Measurements from ENCODE around the gene TNS3. TPM values are rescaled to one million over a fixed set of nuclear protein-coding genes. Genes with fewer than 3 reads are reported as not detected.

Gene TNS3
- total RNA-seq, 1 experiment from 2014 or later: 533 TPM

GRCh38 chr7:47351233-47352154, 230.4 kb downstream of the TNS3 start:
- H3K4me3 ChIP-seq (ENCODE audit: low read depth in 2 of 2, low read length in 2 of 2): no peak overlapping the region
- no peak for DNase-seq (ENCODE audit: low read depth, low spot score)
- POLR2A ChIA-PET: no interaction called here
- no peak for TF ChIP-seq CTCF (IDR thresholded peaks at IDR 0.05)
- no peak for TF ChIP-seq TCF7L2 (IDR thresholded peaks at IDR 0.05; ENCODE audit: low read depth, low read length)
- peak; percentile 28 for TF ChIP-seq POLR2AphosphoS5 (IDR thresholded peaks at IDR 0.05; ENCODE audit: low read depth, low read length)
- no peak for TF ChIP-seq REST (IDR thresholded peaks at IDR 0.05; ENCODE audit: insufficient read depth in 1 of 2, low read depth in 2 of 2, low read length in 1 of 2)
- TF ChIP-seq SIN3A (IDR thresholded peaks at IDR 0.05; ENCODE audit: borderline replicate concordance, insufficient read depth, low read depth, low read length): no peak
- BruUV-seq (replicated peaks): TSS peak; percentile 13
- no peak overlapping the region for H3K27ac ChIP-seq (ENCODE audit: low read length)
- CTCF ChIA-PET: no interaction called here
- H3K4me1 ChIP-seq (ENCODE audit: control insufficient read depth, insufficient read depth, low read length): peaks cover 26% of the 10 kb centered on the region
- H3K36me3 ChIP-seq (ENCODE audit: control insufficient read depth, insufficient read depth, low read length): peaks cover 29% of the 10 kb centered on the region
- intact Hi-C loops (cut with micrococcal nuclease; ENCODE audit: unreplicated experiment) (no loop called here), in situ Hi-C loops (cut with HindIII; ENCODE audit: low pct_unique_long_range_greater_than_20kb, low sequenced_read_pairs) (no loop called here)
- ATAC-seq: peak; percentile 32
- H3K27me3 ChIP-seq (ENCODE audit: control insufficient read depth, insufficient read depth, low read length): no peaks in the 10 kb centered on the region
- H3K9me3 ChIP-seq (ENCODE audit: control insufficient read depth, insufficient read depth, low read depth, low read length): no peaks in the 10 kb centered on the region

- CTCF ChIA-PET: no interaction called here
- peaks cover 27% of the 10 kb centered on the region for H3K36me3 ChIP-seq (ENCODE audit: control insufficient read depth, insufficient read depth, low read length)
- no TSS peak for BruUV-seq (replicated peaks)
Measured at GRCh38 chr7:47350425-47350824, 231.5 kb downstream of the TNS3 start.

More at GRCh38 chr7:47350425-47350824, 231.5 kb downstream of the TNS3 start:
- no peak for ATAC-seq
- in situ Hi-C loops (cut with HindIII; ENCODE audit: low pct_unique_long_range_greater_than_20kb, low sequenced_read_pairs): no loop called here
- POLR2A ChIA-PET: no interaction called here
- no peak for TF ChIP-seq SIN3A (IDR thresholded peaks at IDR 0.05; ENCODE audit: borderline replicate concordance, insufficient read depth, low read depth, low read length)
- TF ChIP-seq REST (IDR thresholded peaks at IDR 0.05; ENCODE audit: insufficient read depth in 1 of 2, low read depth in 2 of 2, low read length in 1 of 2): no peak
- Histone ChIP-seq H3K4me3 (ENCODE audit: low read depth in 2 of 2, low read length in 2 of 2) (no peak overlapping the region), H3K27me3 (ENCODE audit: control insufficient read depth, insufficient read depth, low read length) (no peaks in the 10 kb centered on the region), H3K4me1 (ENCODE audit: control insufficient read depth, insufficient read depth, low read length) (peaks cover 22% of the 10 kb centered on the region), H3K9me3 (ENCODE audit: control insufficient read depth, insufficient read depth, low read depth, low read length) (no peaks in the 10 kb centered on the region), H3K27ac (ENCODE audit: low read length) (no peak overlapping the region)
- DNase-seq (ENCODE audit: low read depth, low spot score): no peak
- intact Hi-C loops (cut with micrococcal nuclease; ENCODE audit: unreplicated experiment): no loop called here
